WTC11 (cell line): Measurements from ENCODE around the gene PXT1. TPM values are rescaled to one million over a fixed set of nuclear protein-coding genes. Genes with fewer than 3 reads are reported as not detected.

Source experiments
- ATAC-seq: fragments of 200-7000 bp; cut with Tn5 transposase; 2 replicates; pipeline ENCODE4 v1.10.0; 2021; ENCODE audit warnings: mild to moderate bottlenecking, moderate library complexity
- CTCF ChIA-PET: fragments of 300-600 bp; sonication (Branson Sonifier 250); formaldehyde crosslinking; loops from one replicate; lab custom pipeline; 2021; ENCODE audit warnings: antibody characterized with exemption; lab: Charles Lee
- POLR2A ChIA-PET: fragments of 350-600 bp; sonication (Branson Sonifier 250); formaldehyde crosslinking; loops from one replicate; lab custom pipeline; 2021; ENCODE audit warnings: antibody characterized with exemption; lab: Charles Lee
- DNase-seq: peaks from one replicate; pipeline ENCODE4 v3.0.0; 2021; ENCODE audit warnings: low spot score
- H3K27ac Mint-ChIP-seq: 2 replicates; pipeline ENCODE4 v1.8.0; 2021; ENCODE audit warnings: mixed read lengths
- H3K27me3 Mint-ChIP-seq: 2 replicates; pipeline ENCODE4 v1.8.0; 2021; ENCODE audit warnings: low read depth, mild to moderate bottlenecking, moderate library complexity, mixed read lengths
- H3K36me3 Mint-ChIP-seq: 2 replicates; pipeline ENCODE4 v1.8.0; 2021; ENCODE audit warnings: mixed read lengths
- H3K4me1 Mint-ChIP-seq: 2 replicates; pipeline ENCODE4 v1.8.0; 2022; ENCODE audit warnings: mixed read lengths
- H3K4me3 Mint-ChIP-seq: 2 replicates; pipeline ENCODE4 v1.8.0; 2021; ENCODE audit warnings: mild to moderate bottlenecking, moderate library complexity, mixed read lengths
- H3K9me3 Mint-ChIP-seq: 2 replicates; pipeline ENCODE4 v1.8.0; 2021; ENCODE audit warnings: mixed read lengths
- CREB1 ChIP-seq: sonication (generic); formaldehyde crosslinking; IDR thresholded peaks from 2 replicates; pipeline ENCODE4 v1.8.0; 2023; ENCODE audit warnings: mild to moderate bottlenecking, missing genetic modification reagents
- CREM ChIP-seq: sonication (generic); formaldehyde crosslinking; IDR thresholded peaks from 2 replicates; pipeline ENCODE4 v1.8.1; 2022; ENCODE audit warnings: mild to moderate bottlenecking, missing genetic modification reagents, moderate library complexity
- EMX1 ChIP-seq: fragments of 250-450 bp; sonication (Bioruptor Pico); IDR thresholded peaks from 2 replicates; pipeline ENCODE4 v1.8.0; 2021; ENCODE audit warnings: mild to moderate bottlenecking
- FOXJ3 ChIP-seq: sonication (generic); formaldehyde crosslinking; IDR thresholded peaks from 2 replicates; pipeline ENCODE4 v1.9.0; 2021; ENCODE audit warnings: missing genetic modification reagents, mild to moderate bottlenecking, borderline replicate concordance
- FOXP1 ChIP-seq: sonication (generic); formaldehyde crosslinking; IDR thresholded peaks from 2 replicates; pipeline ENCODE4 v1.8.0; 2022; ENCODE audit warnings: missing genetic modification reagents, mild to moderate bottlenecking, moderate library complexity, borderline replicate concordance
- GTF2I ChIP-seq: fragments of 250-450 bp; sonication (Bioruptor Pico); conservative IDR thresholded peaks from 2 replicates; pipeline ENCODE4 v1.4.0; 2021; ENCODE audit warnings: mild to moderate bottlenecking
- KAT7 ChIP-seq: sonication (generic); formaldehyde crosslinking; IDR thresholded peaks from 2 replicates; pipeline ENCODE4 v1.8.1; 2023; ENCODE audit warnings: missing genetic modification reagents, mild to moderate bottlenecking, borderline replicate concordance
- NFE2L1 ChIP-seq: sonication (generic); formaldehyde crosslinking; IDR thresholded peaks from 2 replicates; pipeline ENCODE4 v1.8.1; 2023; ENCODE audit warnings: missing genetic modification reagents
- NFYB ChIP-seq: sonication (generic); formaldehyde crosslinking; conservative IDR thresholded peaks from 2 replicates; pipeline ENCODE4 v1.8.0; 2022; ENCODE audit warnings: low read depth, missing genetic modification reagents
- OVOL2 ChIP-seq: fragments of 250-450 bp; sonication (Bioruptor Pico); IDR thresholded peaks from 2 replicates; pipeline ENCODE4 v1.9.0; 2021; ENCODE audit warnings: mild to moderate bottlenecking, borderline replicate concordance
- TEAD1 ChIP-seq: sonication (generic); formaldehyde crosslinking; IDR thresholded peaks from 2 replicates; pipeline ENCODE4 v1.8.0; 2022; ENCODE audit warnings: mild to moderate bottlenecking, missing genetic modification reagents
- TEAD4 ChIP-seq: sonication (generic); formaldehyde crosslinking; IDR thresholded peaks from 2 replicates; pipeline ENCODE4 v1.8.0; 2022; ENCODE audit warnings: mild to moderate bottlenecking, missing genetic modification reagents
- ZNF138 ChIP-seq: sonication (generic); formaldehyde crosslinking; conservative IDR thresholded peaks from 2 replicates; pipeline ENCODE4 v1.8.1; 2022; ENCODE audit warnings: mild to moderate bottlenecking, moderate library complexity, missing genetic modification reagents
- ZNF423 ChIP-seq: fragments of 250-450 bp; sonication (Bioruptor Pico); IDR thresholded peaks from 2 replicates; pipeline ENCODE4 v2.1.2; 2022; ENCODE audit warnings: mild to moderate bottlenecking, moderate library complexity
- ZNF671 ChIP-seq: fragments of 250-450 bp; sonication (Bioruptor Pico); IDR thresholded peaks from 2 replicates; pipeline ENCODE4 v1.8.0; 2021; ENCODE audit warnings: mild to moderate bottlenecking
- total RNA-seq: library from RNA; stranded (reverse); gene quantifications from 3 replicates; pipeline ENCODE4 v1.2.3, GENCODE V29; 2021
- TF ChIP-seq, protein P1 (sequence below): sonication (generic); formaldehyde crosslinking; IDR thresholded peaks from 2 replicates; pipeline ENCODE4 v1.8.0; 2022; ENCODE audit warnings: mild to moderate bottlenecking, missing genetic modification reagents
- TF ChIP-seq, protein P2 (sequence below): sonication (generic); formaldehyde crosslinking; conservative IDR thresholded peaks from 2 replicates; pipeline ENCODE4 v1.8.1; 2023; ENCODE audit warnings: mild to moderate bottlenecking, low read depth, missing genetic modification reagents, moderate library complexity
- TF ChIP-seq, protein P3 (sequence below): sonication (generic); formaldehyde crosslinking; IDR thresholded peaks from 2 replicates; pipeline ENCODE4 v1.8.0; 2022; ENCODE audit warnings: mild to moderate bottlenecking, missing genetic modification reagents
- TF ChIP-seq, protein P4 (sequence below): sonication (generic); formaldehyde crosslinking; conservative IDR thresholded peaks from 2 replicates; pipeline ENCODE4 v1.8.1; 2022; ENCODE audit warnings: mild to moderate bottlenecking, missing genetic modification reagents
- TF ChIP-seq, protein P5 (sequence below): fragments of 250-450 bp; sonication (Bioruptor Pico); IDR thresholded peaks from 2 replicates; pipeline ENCODE4 v1.9.0; 2021; ENCODE audit warnings: mild to moderate bottlenecking

The PXT1 gene
- total RNA-seq, 1 experiment from 2014 or later, result 0.15 TPM

DNA sequence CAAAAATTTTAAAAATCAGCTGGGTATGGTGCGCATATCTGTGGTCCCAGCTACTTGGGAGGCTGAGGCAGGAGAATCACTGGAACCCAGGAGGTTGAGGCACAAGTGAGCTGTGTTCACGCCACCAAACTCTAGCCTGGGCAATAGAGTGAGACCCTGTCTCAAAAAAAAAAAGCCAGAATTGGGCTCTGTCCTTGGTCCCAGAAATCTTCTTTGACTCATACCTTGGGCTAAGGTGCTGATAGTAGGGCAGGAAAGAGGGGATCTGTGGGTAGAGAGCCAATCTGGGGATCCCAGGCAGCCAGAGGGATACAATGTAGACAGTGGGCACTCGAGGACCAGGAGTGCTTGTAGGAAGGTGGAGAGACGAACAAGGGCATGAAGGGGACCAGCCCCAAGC lies 68.5 kb downstream of the PXT1 start:
- ChIA-PET POLR2A (no interaction called here), CTCF (interaction anchor here (0.9 to 2.5 kb wide), 5 partner anchors 14 to 235 kb away, joined by 3 to 11 read pairs (median 4); no protein-coding TSS in a partner anchor)
- no peak for DNase-seq
- H3K27ac Mint-ChIP-seq, result no peak overlapping the region
- H3K9me3 Mint-ChIP-seq, result no peaks in the 10 kb centered on the region
- H3K27me3 Mint-ChIP-seq, result no peaks in the 10 kb centered on the region
- no peaks in the 10 kb centered on the region for H3K36me3 Mint-ChIP-seq
- TF ChIP-seq NFYB (no peak), CREM (CRISPR knock-in tag) (no peak), ZNF138 (CRISPR knock-in tag) (no peak), FOXP1 (CRISPR knock-in tag) (no peak)
- TF ChIP-seq, protein P1, sequence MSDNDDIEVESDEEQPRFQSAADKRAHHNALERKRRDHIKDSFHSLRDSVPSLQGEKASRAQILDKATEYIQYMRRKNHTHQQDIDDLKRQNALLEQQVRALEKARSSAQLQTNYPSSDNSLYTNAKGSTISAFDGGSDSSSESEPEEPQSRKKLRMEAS (CRISPR knock-in tag), result no peak
- peaks cover 27% of the 10 kb centered on the region for H3K4me1 Mint-ChIP-seq
- no peak for ATAC-seq
- no peak overlapping the region for H3K4me3 Mint-ChIP-seq

DNA sequence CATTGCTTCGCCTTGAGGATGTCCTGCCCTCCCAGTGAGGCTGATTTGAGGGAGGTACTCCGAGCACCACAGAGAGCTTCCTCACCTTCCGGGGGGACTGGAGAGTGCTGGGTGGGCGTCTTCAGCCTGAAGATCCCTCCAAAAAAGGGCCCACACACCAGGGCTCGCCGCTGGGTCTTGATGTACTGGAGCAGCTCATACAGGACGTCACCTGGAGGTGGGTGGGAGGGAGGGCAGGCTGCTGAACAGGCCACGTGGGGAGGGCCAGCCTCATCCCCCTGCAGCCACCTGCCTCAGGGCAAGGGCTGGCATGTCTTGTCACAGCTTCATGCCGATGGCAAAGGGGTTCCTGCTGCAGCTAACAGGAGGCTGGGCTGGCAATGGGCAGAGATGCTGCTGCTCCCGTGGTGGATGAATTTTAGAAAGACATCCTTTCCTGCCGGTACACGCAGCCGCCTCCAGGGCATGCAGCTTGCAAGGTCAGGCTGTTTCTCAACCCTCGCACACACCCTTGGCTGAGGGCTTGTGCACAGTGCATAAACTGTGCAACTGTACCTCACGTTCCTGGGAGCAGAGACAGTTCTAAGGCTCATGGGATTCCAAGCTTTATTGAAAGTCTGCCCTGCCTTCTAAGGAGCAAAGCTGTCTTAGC lies 69.2 kb downstream of the PXT1 start:
- Mint-ChIP-seq H3K4me1 (peaks cover 27% of the 10 kb centered on the region), H3K4me3 (no peak overlapping the region), H3K36me3 (no peaks in the 10 kb centered on the region), H3K27me3 (no peaks in the 10 kb centered on the region), H3K27ac (no peak overlapping the region), H3K9me3 (no peaks in the 10 kb centered on the region)
- ChIA-PET POLR2A (no interaction called here), CTCF (interaction anchor here (0.5 to 2.5 kb wide), 6 partner anchors 13 to 71 kb away, joined by 3 to 11 read pairs (median 4); no protein-coding TSS in a partner anchor)
- TF ChIP-seq TEAD1 (CRISPR knock-in tag), result no peak
- TF ChIP-seq, protein P2, sequence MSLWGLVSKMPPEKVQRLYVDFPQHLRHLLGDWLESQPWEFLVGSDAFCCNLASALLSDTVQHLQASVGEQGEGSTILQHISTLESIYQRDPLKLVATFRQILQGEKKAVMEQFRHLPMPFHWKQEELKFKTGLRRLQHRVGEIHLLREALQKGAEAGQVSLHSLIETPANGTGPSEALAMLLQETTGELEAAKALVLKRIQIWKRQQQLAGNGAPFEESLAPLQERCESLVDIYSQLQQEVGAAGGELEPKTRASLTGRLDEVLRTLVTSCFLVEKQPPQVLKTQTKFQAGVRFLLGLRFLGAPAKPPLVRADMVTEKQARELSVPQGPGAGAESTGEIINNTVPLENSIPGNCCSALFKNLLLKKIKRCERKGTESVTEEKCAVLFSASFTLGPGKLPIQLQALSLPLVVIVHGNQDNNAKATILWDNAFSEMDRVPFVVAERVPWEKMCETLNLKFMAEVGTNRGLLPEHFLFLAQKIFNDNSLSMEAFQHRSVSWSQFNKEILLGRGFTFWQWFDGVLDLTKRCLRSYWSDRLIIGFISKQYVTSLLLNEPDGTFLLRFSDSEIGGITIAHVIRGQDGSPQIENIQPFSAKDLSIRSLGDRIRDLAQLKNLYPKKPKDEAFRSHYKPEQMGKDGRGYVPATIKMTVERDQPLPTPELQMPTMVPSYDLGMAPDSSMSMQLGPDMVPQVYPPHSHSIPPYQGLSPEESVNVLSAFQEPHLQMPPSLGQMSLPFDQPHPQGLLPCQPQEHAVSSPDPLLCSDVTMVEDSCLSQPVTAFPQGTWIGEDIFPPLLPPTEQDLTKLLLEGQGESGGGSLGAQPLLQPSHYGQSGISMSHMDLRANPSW (CRISPR knock-in tag), result no peak
- DNase-seq (no peak), ATAC-seq (peak; percentile 13)

DNA sequence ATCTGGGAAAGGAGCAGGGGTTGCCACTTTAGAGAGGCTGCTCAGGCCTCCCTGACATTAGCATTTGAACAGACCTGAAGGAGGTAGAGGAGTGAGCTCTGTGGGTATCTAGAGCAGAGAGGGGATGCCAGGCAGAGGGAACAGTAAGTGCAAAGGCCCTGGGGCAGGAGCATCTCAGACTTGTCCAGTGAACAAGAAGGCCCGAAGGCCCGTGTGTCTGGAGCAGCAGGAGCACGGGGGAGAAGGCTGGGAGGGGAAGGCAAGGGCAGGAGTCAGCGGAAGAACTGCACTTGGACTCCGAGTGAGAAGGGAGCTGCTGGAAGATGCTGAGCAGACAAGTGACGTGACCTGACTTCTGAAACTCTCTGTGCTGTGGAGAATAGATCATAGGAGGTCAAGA lies 70.6 kb downstream of the PXT1 start:
- CTCF ChIA-PET, result interaction anchor here (1.4 to 2.5 kb wide), 2 partner anchors 12 to 31 kb away, joined by 3 to 11 read pairs; no protein-coding TSS in a partner anchor
- H3K36me3 Mint-ChIP-seq, result no peaks in the 10 kb centered on the region
- no peak overlapping the region for H3K4me3 Mint-ChIP-seq
- no peaks in the 10 kb centered on the region for H3K9me3 Mint-ChIP-seq
- H3K4me1 Mint-ChIP-seq, result peaks cover 15% of the 10 kb centered on the region
- TF ChIP-seq EMX1 (CRISPR knock-in tag), result no peak
- TF ChIP-seq GTF2I, result 0 out of 2 replicates have a peak, but pooled peaks have one; percentile 53
- TF ChIP-seq FOXJ3 (CRISPR knock-in tag), result no peak
- TF ChIP-seq CREB1 (CRISPR knock-in tag), result no peak
- no peak for TF ChIP-seq TEAD4 (CRISPR knock-in tag)
- no peak for TF ChIP-seq ZNF423 (CRISPR knock-in tag)
- TF ChIP-seq, all 79 proteins: peak for 1
- Mint-ChIP-seq H3K27me3 (no peaks in the 10 kb centered on the region), H3K27ac (no peak overlapping the region)
- POLR2A ChIA-PET, result no interaction called here
- ATAC-seq (no peak), DNase-seq (no peak)

DNA sequence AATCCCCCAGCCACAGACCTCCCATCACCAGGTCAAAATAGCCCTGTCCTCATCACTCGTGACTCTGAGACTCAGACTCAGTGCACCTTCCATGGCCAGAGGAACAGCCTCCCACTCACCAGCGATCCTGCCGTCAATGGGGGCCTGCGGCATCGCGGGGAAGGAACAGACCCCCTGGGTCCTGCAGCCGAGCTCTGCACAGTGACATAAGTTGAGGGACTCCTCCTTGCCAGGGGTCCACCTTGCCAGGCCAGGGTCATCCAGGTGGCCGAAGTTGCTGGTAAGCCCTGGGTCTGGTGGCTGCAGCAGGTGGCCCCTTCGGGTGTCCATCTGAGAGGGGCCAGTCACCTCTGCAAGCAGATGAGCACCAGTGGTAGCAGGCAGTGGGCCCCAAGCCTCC lies 71.4 kb downstream of the PXT1 start:
- DNase-seq (no peak), ATAC-seq (no peak)
- Mint-ChIP-seq H3K36me3 (no peaks in the 10 kb centered on the region), H3K9me3 (no peaks in the 10 kb centered on the region), H3K4me3 (no peak overlapping the region), H3K27ac (no peak overlapping the region), H3K27me3 (no peaks in the 10 kb centered on the region), H3K4me1 (peaks cover 8% of the 10 kb centered on the region)
- ChIA-PET POLR2A (no interaction called here), CTCF (interaction anchor here (1.4 kb wide), 1 partner anchor 11 kb away, joined by 3 read pairs; no protein-coding TSS in a partner anchor)
- TF ChIP-seq OVOL2 (CRISPR knock-in tag) (no peak), GTF2I (no peak), NFE2L1 (CRISPR knock-in tag) (no peak), ZNF671 (CRISPR knock-in tag) (no peak), KAT7 (CRISPR knock-in tag) (no peak), CREB1 (CRISPR knock-in tag) (no peak), FOXJ3 (CRISPR knock-in tag) (no peak)
- TF ChIP-seq, protein P3, sequence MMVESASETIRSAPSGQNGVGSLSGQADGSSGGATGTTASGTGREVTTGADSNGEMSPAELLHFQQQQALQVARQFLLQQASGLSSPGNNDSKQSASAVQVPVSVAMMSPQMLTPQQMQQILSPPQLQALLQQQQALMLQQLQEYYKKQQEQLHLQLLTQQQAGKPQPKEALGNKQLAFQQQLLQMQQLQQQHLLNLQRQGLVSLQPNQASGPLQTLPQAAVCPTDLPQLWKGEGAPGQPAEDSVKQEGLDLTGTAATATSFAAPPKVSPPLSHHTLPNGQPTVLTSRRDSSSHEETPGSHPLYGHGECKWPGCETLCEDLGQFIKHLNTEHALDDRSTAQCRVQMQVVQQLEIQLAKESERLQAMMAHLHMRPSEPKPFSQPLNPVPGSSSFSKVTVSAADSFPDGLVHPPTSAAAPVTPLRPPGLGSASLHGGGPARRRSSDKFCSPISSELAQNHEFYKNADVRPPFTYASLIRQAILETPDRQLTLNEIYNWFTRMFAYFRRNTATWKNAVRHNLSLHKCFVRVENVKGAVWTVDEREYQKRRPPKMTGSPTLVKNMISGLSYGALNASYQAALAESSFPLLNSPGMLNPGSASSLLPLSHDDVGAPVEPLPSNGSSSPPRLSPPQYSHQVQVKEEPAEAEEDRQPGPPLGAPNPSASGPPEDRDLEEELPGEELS (CRISPR knock-in tag), result no peak
- TF ChIP-seq, protein P4, sequence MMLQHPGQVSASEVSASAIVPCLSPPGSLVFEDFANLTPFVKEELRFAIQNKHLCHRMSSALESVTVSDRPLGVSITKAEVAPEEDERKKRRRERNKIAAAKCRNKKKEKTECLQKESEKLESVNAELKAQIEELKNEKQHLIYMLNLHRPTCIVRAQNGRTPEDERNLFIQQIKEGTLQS, result no peak
- TF ChIP-seq, protein P5, sequence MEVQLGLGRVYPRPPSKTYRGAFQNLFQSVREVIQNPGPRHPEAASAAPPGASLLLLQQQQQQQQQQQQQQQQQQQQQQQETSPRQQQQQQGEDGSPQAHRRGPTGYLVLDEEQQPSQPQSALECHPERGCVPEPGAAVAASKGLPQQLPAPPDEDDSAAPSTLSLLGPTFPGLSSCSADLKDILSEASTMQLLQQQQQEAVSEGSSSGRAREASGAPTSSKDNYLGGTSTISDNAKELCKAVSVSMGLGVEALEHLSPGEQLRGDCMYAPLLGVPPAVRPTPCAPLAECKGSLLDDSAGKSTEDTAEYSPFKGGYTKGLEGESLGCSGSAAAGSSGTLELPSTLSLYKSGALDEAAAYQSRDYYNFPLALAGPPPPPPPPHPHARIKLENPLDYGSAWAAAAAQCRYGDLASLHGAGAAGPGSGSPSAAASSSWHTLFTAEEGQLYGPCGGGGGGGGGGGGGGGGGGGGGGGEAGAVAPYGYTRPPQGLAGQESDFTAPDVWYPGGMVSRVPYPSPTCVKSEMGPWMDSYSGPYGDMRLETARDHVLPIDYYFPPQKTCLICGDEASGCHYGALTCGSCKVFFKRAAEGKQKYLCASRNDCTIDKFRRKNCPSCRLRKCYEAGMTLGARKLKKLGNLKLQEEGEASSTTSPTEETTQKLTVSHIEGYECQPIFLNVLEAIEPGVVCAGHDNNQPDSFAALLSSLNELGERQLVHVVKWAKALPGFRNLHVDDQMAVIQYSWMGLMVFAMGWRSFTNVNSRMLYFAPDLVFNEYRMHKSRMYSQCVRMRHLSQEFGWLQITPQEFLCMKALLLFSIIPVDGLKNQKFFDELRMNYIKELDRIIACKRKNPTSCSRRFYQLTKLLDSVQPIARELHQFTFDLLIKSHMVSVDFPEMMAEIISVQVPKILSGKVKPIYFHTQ (CRISPR knock-in tag), result no peak
